Activated naive CD4-positive, alpha-beta T cell treated with Interleukin-2 at 50 U/mL for 16 hours (primary cell): ENCODE measurements around the gene NUS1.
"Not testable (repeated sequence)": the region's sequence is repeated elsewhere in the genome, so short reads cannot be mapped to it uniquely, and the experiment has no call there.

Experiments used
- DNase-seq: peaks from one replicate; pipeline ENCODE4 v3.0.0-alpha.2; 2020

NUS1 gene

GRCh38 chr6:117674991-117675657, at the start of gene NUS1:
NUS1 (plus strand) TSS chr6:117675469; CDS start chr6:117675671, 202 bp downstream.
- peak; percentile 99 for DNase-seq

GRCh38 chr6:117627533-117627932, 47.7 kb upstream of the NUS1 start:
- no peak for DNase-seq

DNA sequence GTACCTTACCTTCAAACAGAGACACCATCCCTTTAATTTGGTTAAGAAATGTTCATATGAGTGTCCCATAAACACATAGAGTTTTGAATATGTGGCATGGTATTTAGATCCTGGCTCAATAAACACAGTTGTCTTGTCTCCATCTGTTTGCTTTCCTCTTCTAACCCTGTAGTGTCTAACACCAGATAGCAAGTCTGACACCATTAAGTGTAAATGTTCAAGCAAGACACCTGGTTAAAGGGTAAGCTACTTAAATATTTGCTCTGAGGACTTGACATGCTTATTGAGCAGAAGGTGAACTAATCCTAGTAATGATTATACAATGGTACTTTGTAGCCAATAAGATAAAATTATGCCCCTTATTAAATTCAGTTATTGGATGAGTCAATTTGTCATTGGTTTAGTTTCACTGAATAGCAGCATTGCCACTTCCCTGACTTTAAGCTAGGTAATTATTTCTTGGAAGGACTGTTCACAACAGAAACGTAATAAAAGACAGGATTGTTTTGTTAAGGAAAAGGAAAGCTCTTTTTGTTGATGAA, 46.1 kb upstream of the NUS1 start:
- DNase-seq = no peak

DNA sequence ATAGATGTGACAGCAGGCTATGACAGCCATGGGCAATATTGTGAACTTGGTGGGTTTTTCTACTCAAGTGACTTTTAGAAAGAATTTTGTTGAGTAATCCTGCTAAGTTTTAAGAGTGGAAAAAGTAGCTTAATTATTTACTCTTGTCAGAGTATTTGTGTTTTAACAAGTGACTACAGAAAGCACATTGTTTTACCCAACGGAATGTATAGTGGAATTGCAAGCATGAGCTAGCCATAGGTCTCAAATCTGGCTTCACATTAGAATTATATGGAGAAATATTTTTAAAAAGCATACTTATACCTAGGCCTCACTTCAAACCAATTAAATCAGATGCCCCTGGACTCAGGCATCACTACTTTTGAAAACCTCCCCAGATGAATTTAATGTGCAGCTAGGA, 37.5 kb upstream of the NUS1 start:
- DNase-seq = no peak

DNA sequence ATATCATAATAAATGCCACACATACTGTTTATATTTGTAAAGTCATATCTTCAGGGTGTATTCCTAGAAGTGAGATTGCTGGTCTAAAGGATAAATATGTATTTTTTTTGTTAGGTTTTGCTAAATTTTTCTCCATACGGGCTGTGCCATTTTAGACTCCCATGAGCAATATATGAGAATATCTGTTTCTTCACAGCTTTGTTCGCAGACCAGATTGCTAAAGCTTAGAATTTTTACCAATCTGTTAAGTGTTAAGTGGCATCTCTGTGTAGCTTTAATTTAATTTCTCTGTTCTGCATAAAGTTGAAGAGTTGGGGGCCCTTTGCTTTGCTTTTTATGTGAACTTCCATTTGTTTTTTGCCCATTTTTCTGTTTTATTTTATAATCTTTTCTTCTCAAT, 32.3 kb upstream of the NUS1 start:
- DNase-seq = no peak

DNA sequence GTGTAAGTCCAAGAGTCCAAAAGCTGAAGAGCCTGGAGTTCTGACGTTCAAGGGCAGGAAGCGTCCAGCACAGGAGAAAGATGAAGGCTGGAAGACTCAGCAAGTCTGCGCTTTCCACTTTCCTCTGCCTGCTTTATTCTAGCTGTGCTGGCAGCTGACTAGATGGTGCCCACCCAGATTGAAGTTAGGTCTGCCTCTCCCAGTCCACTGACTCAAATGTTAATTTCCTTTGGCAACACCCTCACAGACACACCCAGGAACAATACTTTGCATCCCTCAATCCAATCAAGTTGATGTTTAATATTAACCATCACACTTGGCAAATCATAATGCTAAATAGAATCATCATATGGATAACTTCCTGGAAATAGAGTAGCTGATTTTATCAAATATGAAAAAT, 23.3 kb upstream of the NUS1 start:
- DNase-seq = not testable (repeated sequence)

- no peak for DNase-seq
These were observed 21.3 kb upstream of the NUS1 start for GRCh38 chr6:117653949-117654348.

DNA sequence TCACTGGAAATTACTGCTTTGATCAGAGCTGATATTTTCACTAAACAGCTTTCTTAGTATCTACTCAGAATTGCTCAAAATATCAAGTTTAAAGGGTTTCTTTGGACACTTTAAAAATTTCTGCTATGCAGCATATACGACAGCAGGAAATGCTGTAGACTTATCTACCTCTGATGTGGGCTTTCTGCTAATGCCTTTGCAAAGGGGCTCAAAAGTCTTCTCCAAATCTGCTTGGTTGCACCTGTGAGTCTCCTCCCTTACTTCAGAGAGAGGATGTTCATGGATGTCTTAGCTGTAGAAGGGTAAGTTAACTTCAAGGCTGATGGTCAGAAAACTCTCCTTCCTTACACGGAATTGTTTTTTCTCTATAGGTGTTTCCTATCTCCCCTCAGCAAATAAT, 19.9 kb upstream of the NUS1 start:
- DNase-seq = no peak

GRCh38 chr6:117666881-117667280, 8.4 kb upstream of the NUS1 start:
- no peak for DNase-seq

DNA sequence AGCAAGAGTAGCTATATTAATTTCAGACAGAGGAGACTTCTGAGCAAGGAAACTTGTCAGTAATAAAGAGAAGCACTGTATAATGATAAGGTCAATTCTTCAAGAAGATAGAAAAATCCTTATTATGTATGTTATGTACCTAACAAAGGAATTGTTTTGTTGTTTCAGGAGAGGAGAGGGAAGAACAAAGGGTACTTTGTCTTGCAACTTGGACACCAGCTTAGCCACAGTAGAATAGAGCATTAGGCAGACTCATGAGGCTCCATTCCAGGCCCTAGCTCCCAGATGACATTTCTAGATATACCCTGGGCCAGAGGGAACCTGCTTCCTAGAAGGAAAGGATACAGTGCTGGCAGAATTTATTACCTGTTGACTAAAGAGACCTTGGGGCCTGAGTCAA, 6.5 kb upstream of the NUS1 start:
- no peak for DNase-seq

GRCh38 chr6:117674503-117674902, 766 bp upstream of the NUS1 start:
- no peak for DNase-seq

DNA sequence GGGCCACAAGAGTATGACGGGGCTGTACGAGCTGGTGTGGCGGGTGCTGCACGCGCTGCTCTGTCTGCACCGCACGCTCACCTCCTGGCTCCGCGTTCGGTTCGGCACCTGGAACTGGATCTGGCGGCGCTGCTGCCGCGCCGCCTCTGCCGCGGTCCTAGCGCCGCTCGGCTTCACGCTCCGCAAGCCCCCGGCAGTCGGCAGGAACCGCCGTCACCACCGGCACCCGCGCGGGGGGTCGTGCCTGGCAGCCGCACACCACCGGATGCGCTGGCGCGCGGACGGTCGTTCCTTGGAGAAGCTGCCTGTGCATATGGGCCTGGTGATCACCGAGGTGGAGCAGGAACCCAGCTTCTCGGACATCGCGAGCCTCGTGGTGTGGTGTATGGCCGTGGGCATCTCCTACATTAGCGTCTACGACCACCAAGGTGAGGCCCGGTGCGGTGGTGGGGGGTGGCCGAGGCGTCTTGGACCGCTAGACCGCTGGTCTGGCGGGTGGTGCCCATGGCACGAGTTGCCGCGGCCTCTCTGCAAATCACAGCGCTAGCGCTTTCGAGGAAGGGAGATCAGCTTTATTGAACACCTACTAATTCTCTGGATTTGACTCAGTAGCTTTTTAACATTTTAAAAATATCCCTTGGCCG, 511 bp downstream of the NUS1 start:
- DNase-seq = peak; percentile 17

GRCh38 chr6:117676577-117677218, 1.4 kb downstream of the NUS1 start:
- no peak for DNase-seq

DNA sequence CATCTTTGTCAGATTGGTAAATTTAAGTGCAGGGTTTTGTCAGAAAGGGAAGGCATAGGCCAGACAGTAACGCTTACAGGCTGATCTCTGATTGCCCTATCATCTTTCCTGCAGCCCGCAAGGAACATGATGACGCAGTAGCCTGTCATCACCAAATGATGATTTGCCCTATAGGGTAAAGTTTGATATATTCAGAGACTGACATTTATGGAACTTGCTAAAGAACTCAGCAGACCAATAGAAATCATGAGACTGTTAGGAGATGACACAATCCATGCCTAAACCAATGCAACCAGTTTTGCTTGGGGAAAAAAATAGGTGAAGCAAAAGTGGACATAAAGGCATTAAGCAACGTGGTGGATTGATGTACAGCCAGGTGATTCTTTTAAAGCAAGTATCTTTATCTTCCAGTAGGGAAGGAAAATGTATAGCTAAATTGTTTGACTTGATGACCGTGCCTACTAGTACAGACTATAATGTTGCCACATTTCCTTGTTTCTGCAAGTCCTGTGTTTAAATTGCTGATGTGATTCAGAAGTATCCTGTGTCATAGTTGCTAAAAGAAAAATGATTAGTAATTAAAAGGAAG, 2.4 kb downstream of the NUS1 start:
- peak; percentile 8 for DNase-seq

GRCh38 chr6:117681162-117681741, 6.0 kb downstream of the NUS1 start:
- DNase-seq = no peak

GRCh38 chr6:117684749-117685148, 9.5 kb downstream of the NUS1 start:
- DNase-seq = no peak

DNA sequence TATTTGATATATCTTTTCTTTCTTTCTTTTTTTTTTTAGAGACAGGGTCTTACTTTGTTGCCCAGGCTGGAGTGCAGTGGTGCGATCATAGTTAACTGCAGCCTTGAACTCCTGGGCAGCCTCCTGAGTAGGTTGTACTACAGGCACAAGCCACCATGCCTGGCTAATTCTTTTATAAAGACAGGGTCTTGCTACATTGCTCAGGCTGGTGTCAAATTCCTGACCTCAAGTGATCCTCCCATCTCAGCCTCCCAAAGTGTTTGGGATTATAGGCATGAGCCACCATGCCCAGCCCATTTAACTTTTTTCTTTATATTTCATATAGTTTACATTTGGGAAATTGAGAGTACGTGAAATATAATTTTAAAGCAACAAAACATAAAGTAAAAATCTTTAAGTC, 10.1 kb downstream of the NUS1 start:
- no peak for DNase-seq

- DNase-seq = no peak
These were observed 11.9 kb downstream of the NUS1 start for GRCh38 chr6:117687021-117687648.

GRCh38 chr6:117689584-117689983, 14.3 kb downstream of the NUS1 start:
- not testable (repeated sequence) for DNase-seq

- DNase-seq = no peak
These were observed 31.2 kb downstream of the NUS1 start for GRCh38 chr6:117706504-117706903.

DNA sequence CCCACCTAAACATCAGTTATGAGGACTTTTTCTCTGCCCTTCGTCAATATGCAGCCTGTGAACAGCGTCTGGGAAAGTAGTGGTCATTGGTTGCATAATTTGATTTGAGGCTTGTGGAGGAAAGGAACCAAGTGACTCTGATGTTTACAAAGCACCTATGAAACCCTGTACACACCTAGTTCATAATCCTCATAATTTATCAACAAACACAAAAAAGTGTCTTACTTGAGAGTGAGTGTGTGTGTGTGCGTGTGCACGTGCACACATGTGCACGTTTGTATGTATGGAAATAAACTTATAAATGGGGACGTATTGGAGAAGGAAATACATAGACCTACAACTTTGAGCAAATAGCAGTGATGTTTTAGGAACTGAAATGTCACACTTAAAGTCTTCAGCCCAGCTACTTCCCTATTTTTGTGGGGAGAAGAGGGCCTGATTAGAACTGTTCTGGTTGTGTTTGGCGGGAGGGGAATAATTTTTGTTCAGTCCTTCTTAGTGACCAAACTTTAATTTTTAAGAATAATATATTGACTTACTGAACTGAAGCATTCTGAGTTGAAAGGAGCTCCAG, 31.8 kb downstream of the NUS1 start:
- not testable (repeated sequence) for DNase-seq

DNA sequence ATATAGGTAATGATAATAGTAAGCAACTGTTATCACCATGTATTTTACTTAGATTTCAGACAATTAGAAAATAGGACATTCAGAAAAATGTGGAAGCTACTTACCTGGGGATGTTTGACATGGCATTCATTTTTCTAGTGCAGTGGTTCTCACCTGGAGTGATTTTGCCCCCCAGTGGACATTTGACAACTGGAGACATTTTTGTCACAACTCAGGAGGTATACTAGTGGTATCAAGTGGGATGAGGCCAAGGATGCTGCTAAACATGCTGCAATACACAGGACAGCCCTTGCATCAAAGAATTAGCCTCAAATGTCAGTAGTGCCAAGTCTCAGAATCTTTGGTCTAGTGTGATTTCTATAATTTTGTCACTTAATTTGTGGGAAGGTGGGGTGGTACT, 36.1 kb downstream of the NUS1 start:
- DNase-seq = no peak
